ENCODE measurements around the gene DTX1.

DNA sequence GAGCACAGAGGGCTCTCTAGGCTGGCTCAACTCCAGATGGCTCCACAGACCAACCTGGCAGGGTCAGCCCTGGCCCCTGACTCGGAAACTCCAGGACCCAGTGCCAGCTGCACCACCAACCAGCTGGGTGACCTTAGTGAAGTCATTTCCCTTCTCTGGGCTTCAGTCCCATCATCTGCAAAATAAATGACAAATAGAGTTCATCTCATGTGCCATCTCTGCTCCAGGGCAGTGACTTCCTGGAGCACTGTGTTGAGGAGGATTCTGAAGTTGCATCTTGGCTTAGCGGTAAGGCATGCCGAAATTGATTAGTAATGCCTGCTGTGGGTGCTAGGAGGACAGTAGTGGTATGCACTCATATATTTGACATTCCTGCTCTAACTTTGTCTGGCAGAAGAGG lies 31.5 kb downstream of the DTX1 start:
- TF ChIP-seq, protein P1, sequence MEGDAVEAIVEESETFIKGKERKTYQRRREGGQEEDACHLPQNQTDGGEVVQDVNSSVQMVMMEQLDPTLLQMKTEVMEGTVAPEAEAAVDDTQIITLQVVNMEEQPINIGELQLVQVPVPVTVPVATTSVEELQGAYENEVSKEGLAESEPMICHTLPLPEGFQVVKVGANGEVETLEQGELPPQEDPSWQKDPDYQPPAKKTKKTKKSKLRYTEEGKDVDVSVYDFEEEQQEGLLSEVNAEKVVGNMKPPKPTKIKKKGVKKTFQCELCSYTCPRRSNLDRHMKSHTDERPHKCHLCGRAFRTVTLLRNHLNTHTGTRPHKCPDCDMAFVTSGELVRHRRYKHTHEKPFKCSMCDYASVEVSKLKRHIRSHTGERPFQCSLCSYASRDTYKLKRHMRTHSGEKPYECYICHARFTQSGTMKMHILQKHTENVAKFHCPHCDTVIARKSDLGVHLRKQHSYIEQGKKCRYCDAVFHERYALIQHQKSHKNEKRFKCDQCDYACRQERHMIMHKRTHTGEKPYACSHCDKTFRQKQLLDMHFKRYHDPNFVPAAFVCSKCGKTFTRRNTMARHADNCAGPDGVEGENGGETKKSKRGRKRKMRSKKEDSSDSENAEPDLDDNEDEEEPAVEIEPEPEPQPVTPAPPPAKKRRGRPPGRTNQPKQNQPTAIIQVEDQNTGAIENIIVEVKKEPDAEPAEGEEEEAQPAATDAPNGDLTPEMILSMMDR (conservative IDR thresholded peaks at IDR 0.05; ENCODE audit: low read depth, low read length) = no peak
- no peak for TF ChIP-seq EZH2 (IDR thresholded peaks at IDR 0.05; ENCODE audit: borderline replicate concordance, low read depth, low read length, poor library complexity, severe bottlenecking)
